AG08395 (cell line): ENCODE data around the gene PCDHGA4.
"Not testable (repeated sequence)": the region's sequence is repeated elsewhere in the genome, so short reads cannot be mapped to it uniquely, and the experiment has no call there.

ENCODE experiments used
- DNase-seq: peaks from one replicate; pipeline ENCODE4 v3.0.0; 2012; ENCODE audit warnings: mixed read lengths, low spot score

Gene PCDHGA4

GRCh38 chr5:141354900-141355469 is at the start of gene PCDHGA4:
TSS of gene PCDHGA4 (plus strand) at chr5:141355021. CDS start at chr5:141355108, 87 bp downstream.
- no peak for DNase-seq

- DNase-seq: no peak
Observed at GRCh38 chr5:141306630-141307029, 48.2 kb upstream of the PCDHGA4 start.

GRCh38 chr5:141313711-141314110 is 41.1 kb upstream of the PCDHGA4 start:
- DNase-seq: no peak

- DNase-seq: not testable (repeated sequence)
Observed at GRCh38 chr5:141316963-141317362, 37.9 kb upstream of the PCDHGA4 start.

- no peak for DNase-seq
Observed at GRCh38 chr5:141319202-141319601, 35.6 kb upstream of the PCDHGA4 start.

- no peak for DNase-seq
Observed at GRCh38 chr5:141319699-141320098, 35.1 kb upstream of the PCDHGA4 start.

- DNase-seq: peak; percentile 97
Observed at GRCh38 chr5:141320225-141321169, 34.3 kb upstream of the PCDHGA4 start, which contains the start of gene TAF7. TSS of gene TAF7 (minus strand) at chr5:141320784. CDS start at chr5:141320044, 740 bp downstream.

GRCh38 chr5:141322261-141322660 is 32.6 kb upstream of the PCDHGA4 start:
- no peak for DNase-seq

GRCh38 chr5:141326088-141326854 is 28.6 kb upstream of the PCDHGA4 start:
- DNase-seq: peak; percentile 81

GRCh38 chr5:141328231-141328630 is 26.6 kb upstream of the PCDHGA4 start:
- DNase-seq: no peak

- DNase-seq: peak; percentile 63
Observed at GRCh38 chr5:141330299-141331080, 24.3 kb upstream of the PCDHGA4 start, which contains the start of gene PCDHGA1. TSS of gene PCDHGA1 (plus strand) at chr5:141330514.

GRCh38 chr5:141332571-141332970 is 22.2 kb upstream of the PCDHGA4 start:
- not testable (repeated sequence) for DNase-seq

- DNase-seq: peak; percentile 54
Observed at GRCh38 chr5:141338538-141339306, 16.1 kb upstream of the PCDHGA4 start, which contains the start of gene PCDHGA2. TSS of gene PCDHGA2 (plus strand) at chr5:141338760.

GRCh38 chr5:141340781-141341354 is 14.0 kb upstream of the PCDHGA4 start:
- not testable (repeated sequence) for DNase-seq

- DNase-seq: no peak
Observed at GRCh38 chr5:141342773-141343172, 12.0 kb upstream of the PCDHGA4 start.

- no peak for DNase-seq
Observed at GRCh38 chr5:141343242-141343952, 11.4 kb upstream of the PCDHGA4 start, which contains the start of gene PCDHGA3. TSS of gene PCDHGA3 (plus strand) at chr5:141343829. CDS start at chr5:141344034, 205 bp downstream.

- DNase-seq: no peak
Observed at GRCh38 chr5:141343953-141344463, 10.8 kb upstream of the PCDHGA4 start.

- no peak for DNase-seq
Observed at GRCh38 chr5:141345327-141345726, 9.5 kb upstream of the PCDHGA4 start.

- not testable (repeated sequence) for DNase-seq
Observed at GRCh38 chr5:141346017-141346416, 8.8 kb upstream of the PCDHGA4 start.
